ENCODE results near the gene KRTAP10-5. TPM values are rescaled to one million over a fixed set of nuclear protein-coding genes. Genes with fewer than 3 reads are reported as not detected.
"Not testable (repeated sequence)": the region's sequence is repeated elsewhere in the genome, so short reads cannot be mapped to it uniquely, and the experiment has no call there.

The KRTAP10-5 gene
- total RNA-seq, 1 experiment from 2014 or later, result not detected

DNA sequence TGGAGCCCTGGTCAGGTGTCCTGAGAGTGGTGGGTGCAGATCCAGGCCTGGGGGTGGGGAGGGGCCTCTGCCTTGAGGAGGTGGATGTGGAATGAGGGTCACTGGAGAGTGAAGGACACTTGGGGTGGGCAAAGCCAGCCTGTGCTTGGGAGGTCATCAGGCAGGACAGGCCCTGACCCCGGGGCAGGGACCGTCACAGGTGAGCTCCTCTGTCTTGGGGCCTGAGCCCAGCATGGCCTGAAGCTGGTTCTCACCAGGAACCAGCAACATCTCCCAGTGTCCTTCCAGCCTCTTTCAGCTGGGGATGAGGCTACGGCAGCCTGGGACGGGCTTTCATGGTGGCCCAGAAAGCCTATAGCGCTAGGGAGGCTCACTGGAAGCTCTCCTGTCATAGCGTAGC lies 28.3 kb downstream of the KRTAP10-5 start:
- H3K27me3 ChIP-seq (replicated peaks; ENCODE audit: control insufficient read depth, insufficient read depth, low read length), result no peaks in the 10 kb centered on the region; the same call in 1 of the 2 replicates
- ChIA-PET CTCF (interaction anchor here (0.9 kb wide), 1 partner anchor 11 kb away, joined by 3 read pairs; no protein-coding TSS in a partner anchor), POLR2A (no interaction called here)
- DNase-seq, result no peak
- BruUV-seq (replicated peaks), result no TSS peak
- H3K4me3 Mint-ChIP-seq (ENCODE audit: unreplicated experiment), result no peak overlapping the region
- no peaks in the 10 kb centered on the region for H3K36me3 ChIP-seq (ENCODE audit: control insufficient read depth, insufficient read depth, low read length)
- H3K36me3 Mint-ChIP-seq (ENCODE audit: insufficient read depth, unreplicated experiment), result no peaks in the 10 kb centered on the region
- H3K4me1 Mint-ChIP-seq (ENCODE audit: low read depth, unreplicated experiment), result no peaks in the 10 kb centered on the region
- intact Hi-C loops (cut with micrococcal nuclease; ENCODE audit: unreplicated experiment), result no loop called here
- no peak overlapping the region for H3K27ac Mint-ChIP-seq (ENCODE audit: unreplicated experiment)
- no peak overlapping the region for H3K4me3 ChIP-seq (ENCODE audit: low read depth, low read length)
- H3K27me3 Mint-ChIP-seq (ENCODE audit: insufficient read depth, unreplicated experiment), result peaks cover 8% of the 10 kb centered on the region
- peaks cover 10% of the 10 kb centered on the region for H3K9me3 Mint-ChIP-seq (ENCODE audit: unreplicated experiment)
- H3K4me1 ChIP-seq, result 0 out of 2 replicates have a peak, but pooled peaks cover 3% of the 10 kb centered on the region
- TF ChIP-seq, protein P1, sequence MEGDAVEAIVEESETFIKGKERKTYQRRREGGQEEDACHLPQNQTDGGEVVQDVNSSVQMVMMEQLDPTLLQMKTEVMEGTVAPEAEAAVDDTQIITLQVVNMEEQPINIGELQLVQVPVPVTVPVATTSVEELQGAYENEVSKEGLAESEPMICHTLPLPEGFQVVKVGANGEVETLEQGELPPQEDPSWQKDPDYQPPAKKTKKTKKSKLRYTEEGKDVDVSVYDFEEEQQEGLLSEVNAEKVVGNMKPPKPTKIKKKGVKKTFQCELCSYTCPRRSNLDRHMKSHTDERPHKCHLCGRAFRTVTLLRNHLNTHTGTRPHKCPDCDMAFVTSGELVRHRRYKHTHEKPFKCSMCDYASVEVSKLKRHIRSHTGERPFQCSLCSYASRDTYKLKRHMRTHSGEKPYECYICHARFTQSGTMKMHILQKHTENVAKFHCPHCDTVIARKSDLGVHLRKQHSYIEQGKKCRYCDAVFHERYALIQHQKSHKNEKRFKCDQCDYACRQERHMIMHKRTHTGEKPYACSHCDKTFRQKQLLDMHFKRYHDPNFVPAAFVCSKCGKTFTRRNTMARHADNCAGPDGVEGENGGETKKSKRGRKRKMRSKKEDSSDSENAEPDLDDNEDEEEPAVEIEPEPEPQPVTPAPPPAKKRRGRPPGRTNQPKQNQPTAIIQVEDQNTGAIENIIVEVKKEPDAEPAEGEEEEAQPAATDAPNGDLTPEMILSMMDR (IDR thresholded peaks at IDR 0.05; ENCODE audit: insufficient read depth in 1 of 2, low read depth in 1 of 2, low read length in 1 of 2, severe bottlenecking in 1 of 2, unreplicated experiment in 1 of 2), result no peak
- peaks cover 1% of the 10 kb centered on the region; the same call in 1 of the 2 replicates for H3K9me3 ChIP-seq

- Mint-ChIP-seq H3K27me3 (ENCODE audit: insufficient read depth, unreplicated experiment) (peaks cover 6% of the 10 kb centered on the region), H3K36me3 (ENCODE audit: insufficient read depth, unreplicated experiment) (no peaks in the 10 kb centered on the region), H3K4me3 (ENCODE audit: unreplicated experiment) (no peak within 1 kb of the TSS), H3K9me3 (ENCODE audit: unreplicated experiment) (peaks cover 17% of the 10 kb centered on the region), H3K27ac (ENCODE audit: unreplicated experiment) (peak within 1 kb of the TSS; percentile 59), H3K4me1 (ENCODE audit: low read depth, unreplicated experiment) (no peaks in the 10 kb centered on the region)
- ChIA-PET POLR2A (no interaction called here), CTCF (no interaction called here)
- DNase-seq, result no peak
- TF ChIP-seq, protein P1 (IDR thresholded peaks at IDR 0.05; ENCODE audit: insufficient read depth in 1 of 2, low read depth in 1 of 2, low read length in 1 of 2, severe bottlenecking in 1 of 2, unreplicated experiment in 1 of 2), result no peak
- H3K4me1 ChIP-seq, result 0 out of 2 replicates have a peak, but pooled peaks cover 3% of the 10 kb centered on the region
- intact Hi-C loops (cut with micrococcal nuclease; ENCODE audit: unreplicated experiment), result no loop called here
- no peaks in the 10 kb centered on the region; the same call in 1 of the 2 replicates for H3K27me3 ChIP-seq (replicated peaks; ENCODE audit: control insufficient read depth, insufficient read depth, low read length)
- H3K36me3 ChIP-seq (ENCODE audit: control insufficient read depth, insufficient read depth, low read length), result no peaks in the 10 kb centered on the region
- no TSS peak for BruUV-seq (replicated peaks)
- no peak within 1 kb of the TSS for H3K4me3 ChIP-seq (ENCODE audit: low read depth, low read length)
- H3K9me3 ChIP-seq, result peaks cover 6% of the 10 kb centered on the region
Observed at GRCh38 chr21:44551340-44551961, 29.0 kb downstream of the KRTAP10-5 start, which contains the start of gene KRTAP10-2. KRTAP10-2 (minus strand) TSS chr21:44551505; CDS start chr21:44551458, 47 bp downstream.

DNA sequence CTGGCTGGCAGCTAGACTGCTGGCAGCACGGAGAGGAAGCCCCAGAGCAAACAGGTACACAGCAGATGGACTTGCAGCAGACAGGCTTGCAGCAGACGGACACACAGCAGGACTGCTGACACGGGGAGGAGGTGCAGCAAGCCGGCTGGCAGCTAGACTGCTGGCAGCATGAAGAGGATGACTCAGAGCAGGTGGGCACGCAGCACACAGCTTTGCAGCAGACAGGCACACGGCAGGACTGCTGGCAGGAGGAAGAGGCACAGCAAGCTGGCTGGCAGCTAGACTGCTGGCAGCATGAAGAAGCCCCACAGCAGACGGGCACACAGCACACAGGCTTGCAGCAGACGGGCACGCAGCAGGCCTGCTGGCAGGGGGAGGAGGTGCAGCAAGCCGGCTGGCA lies 29.6 kb downstream of the KRTAP10-5 start:
- POLR2A ChIA-PET, result no interaction called here
- CTCF ChIA-PET, result interaction anchor here (0.7 kb wide), 1 partner anchor 77 kb away, joined by 3 read pairs; no protein-coding TSS in a partner anchor
- no TSS peak for BruUV-seq (replicated peaks)

GRCh38 chr21:44550285-44550684 lies 30.1 kb downstream of the KRTAP10-5 start:
- H3K9me3 Mint-ChIP-seq (ENCODE audit: unreplicated experiment), result peaks cover 18% of the 10 kb centered on the region
- H3K36me3 Mint-ChIP-seq (ENCODE audit: insufficient read depth, unreplicated experiment); POLR2A ChIA-PET; H3K4me3 ChIP-seq (ENCODE audit: low read depth, low read length); intact Hi-C loops (cut with micrococcal nuclease; ENCODE audit: unreplicated experiment); H3K4me1 Mint-ChIP-seq (ENCODE audit: low read depth, unreplicated experiment); H3K36me3 ChIP-seq (ENCODE audit: control insufficient read depth, insufficient read depth, low read length); H3K27me3 Mint-ChIP-seq (ENCODE audit: insufficient read depth, unreplicated experiment); DNase-seq; H3K27ac Mint-ChIP-seq (ENCODE audit: unreplicated experiment); BruUV-seq (replicated peaks); H3K4me3 Mint-ChIP-seq (ENCODE audit: unreplicated experiment); H3K9me3 ChIP-seq; H3K4me1 ChIP-seq; H3K27me3 ChIP-seq (replicated peaks; ENCODE audit: control insufficient read depth, insufficient read depth, low read length): not testable (repeated sequence)
- CTCF ChIA-PET, result interaction anchor here (0.7 kb wide), 1 partner anchor 77 kb away, joined by 3 read pairs; no protein-coding TSS in a partner anchor

More for the DNA sequence above, 29.6 kb downstream of the KRTAP10-5 start:
- peak overlapping the region; percentile 59 for H3K27ac Mint-ChIP-seq (ENCODE audit: unreplicated experiment)
- peaks cover 18% of the 10 kb centered on the region for H3K9me3 Mint-ChIP-seq (ENCODE audit: unreplicated experiment)
- Histone ChIP-seq H3K4me1 (0 out of 2 replicates have a peak, but pooled peaks cover 3% of the 10 kb centered on the region), H3K27me3 (replicated peaks; ENCODE audit: control insufficient read depth, insufficient read depth, low read length) (no peaks in the 10 kb centered on the region; the same call in 1 of the 2 replicates), H3K4me3 (ENCODE audit: low read depth, low read length) (no peak overlapping the region), H3K36me3 (ENCODE audit: control insufficient read depth, insufficient read depth, low read length) (no peaks in the 10 kb centered on the region), H3K9me3 (peaks cover 6% of the 10 kb centered on the region)
- no peak for DNase-seq
- H3K36me3 Mint-ChIP-seq (ENCODE audit: insufficient read depth, unreplicated experiment), result no peaks in the 10 kb centered on the region
- H3K27me3 Mint-ChIP-seq (ENCODE audit: insufficient read depth, unreplicated experiment), result peaks cover 5% of the 10 kb centered on the region
- no peak overlapping the region for H3K4me3 Mint-ChIP-seq (ENCODE audit: unreplicated experiment)
- H3K4me1 Mint-ChIP-seq (ENCODE audit: low read depth, unreplicated experiment), result no peaks in the 10 kb centered on the region
- intact Hi-C loops (cut with micrococcal nuclease; ENCODE audit: unreplicated experiment), result no loop called here
- TF ChIP-seq, protein P1 (IDR thresholded peaks at IDR 0.05; ENCODE audit: insufficient read depth in 1 of 2, low read depth in 1 of 2, low read length in 1 of 2, severe bottlenecking in 1 of 2, unreplicated experiment in 1 of 2), result no peak

Data from Caco-2 (cell line).